Measurements from ENCODE around the gene RNPS1. TPM values are rescaled to one million over a fixed set of nuclear protein-coding genes. Genes with fewer than 3 reads are reported as not detected.

RNPS1 gene
- total RNA-seq, 1 donor from 2014 or later, result 390 TPM

GRCh38 chr16:2280981-2281542, 13.1 kb upstream of the RNPS1 start:
- H3K36me3 Mint-ChIP-seq (ENCODE audit: low read depth), result no peaks in the 10 kb centered on the region

DNA sequence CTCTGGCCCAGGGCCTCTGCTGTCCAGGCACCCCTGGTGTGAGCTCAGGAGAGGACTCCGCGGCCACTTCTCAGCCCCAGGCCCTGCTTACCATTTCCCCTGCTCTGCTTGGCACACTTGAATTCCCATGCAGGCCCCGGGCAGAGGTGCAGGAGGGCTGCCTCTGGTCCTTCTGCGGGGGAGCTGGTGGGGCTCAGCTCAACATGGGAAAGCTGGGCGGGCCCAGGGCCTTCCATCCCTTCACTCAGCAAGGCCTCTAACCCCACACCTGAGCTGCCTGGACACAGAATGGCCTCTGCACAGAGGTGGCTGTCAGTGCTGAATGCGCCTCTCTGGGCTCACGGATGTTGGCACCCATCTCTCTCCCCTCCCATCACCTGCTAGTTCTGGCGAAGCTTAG, 12.5 kb upstream of the RNPS1 start:
- H3K36me3 Mint-ChIP-seq (ENCODE audit: low read depth), result no peaks in the 10 kb centered on the region
- no peaks in the 10 kb centered on the region for H3K4me1 Mint-ChIP-seq
- H3K9me3 Mint-ChIP-seq, result no peaks in the 10 kb centered on the region
- H3K4me3 Mint-ChIP-seq, result no peak overlapping the region
- DNase-seq (ENCODE audit: low read depth, low spot score), result no peak
- H3K27me3 Mint-ChIP-seq (ENCODE audit: low read depth), result no peaks in the 10 kb centered on the region
- peak overlapping the region; percentile 90 for H3K27ac Mint-ChIP-seq (ENCODE audit: unreplicated experiment)
- TF ChIP-seq CTCF (conservative IDR thresholded peaks at IDR 0.05), result no peak

More at GRCh38 chr16:2280981-2281542, 13.1 kb upstream of the RNPS1 start:
- Mint-ChIP-seq H3K27me3 (ENCODE audit: low read depth) (no peaks in the 10 kb centered on the region), H3K9me3 (no peaks in the 10 kb centered on the region), H3K27ac (ENCODE audit: unreplicated experiment) (peak overlapping the region; percentile 90), H3K4me3 (no peak overlapping the region), H3K4me1 (no peaks in the 10 kb centered on the region)
- no peak for TF ChIP-seq CTCF (conservative IDR thresholded peaks at IDR 0.05)
- no peak for DNase-seq (ENCODE audit: low read depth, low spot score)

GRCh38 chr16:2278956-2279800, 11.3 kb upstream of the RNPS1 start:
- Mint-ChIP-seq H3K9me3 (no peaks in the 10 kb centered on the region), H3K36me3 (ENCODE audit: low read depth) (no peaks in the 10 kb centered on the region), H3K4me3 (no peak overlapping the region), H3K4me1 (no peaks in the 10 kb centered on the region), H3K27ac (ENCODE audit: unreplicated experiment) (no peak overlapping the region), H3K27me3 (ENCODE audit: low read depth) (no peaks in the 10 kb centered on the region)
- DNase-seq (ENCODE audit: low read depth, low spot score), result no peak
- no peak for TF ChIP-seq CTCF (conservative IDR thresholded peaks at IDR 0.05)

GRCh38 chr16:2278272-2278608, 10.3 kb upstream of the RNPS1 start:
- no peaks in the 10 kb centered on the region for H3K36me3 Mint-ChIP-seq (ENCODE audit: low read depth)
- no peak overlapping the region for H3K27ac Mint-ChIP-seq (ENCODE audit: unreplicated experiment)
- DNase-seq (ENCODE audit: low read depth, low spot score), result no peak
- H3K9me3 Mint-ChIP-seq, result no peaks in the 10 kb centered on the region
- peak overlapping the region; percentile 23 for H3K4me3 Mint-ChIP-seq
- H3K4me1 Mint-ChIP-seq, result no peaks in the 10 kb centered on the region
- no peak for TF ChIP-seq CTCF (conservative IDR thresholded peaks at IDR 0.05)
- H3K27me3 Mint-ChIP-seq (ENCODE audit: low read depth), result no peaks in the 10 kb centered on the region

DNA sequence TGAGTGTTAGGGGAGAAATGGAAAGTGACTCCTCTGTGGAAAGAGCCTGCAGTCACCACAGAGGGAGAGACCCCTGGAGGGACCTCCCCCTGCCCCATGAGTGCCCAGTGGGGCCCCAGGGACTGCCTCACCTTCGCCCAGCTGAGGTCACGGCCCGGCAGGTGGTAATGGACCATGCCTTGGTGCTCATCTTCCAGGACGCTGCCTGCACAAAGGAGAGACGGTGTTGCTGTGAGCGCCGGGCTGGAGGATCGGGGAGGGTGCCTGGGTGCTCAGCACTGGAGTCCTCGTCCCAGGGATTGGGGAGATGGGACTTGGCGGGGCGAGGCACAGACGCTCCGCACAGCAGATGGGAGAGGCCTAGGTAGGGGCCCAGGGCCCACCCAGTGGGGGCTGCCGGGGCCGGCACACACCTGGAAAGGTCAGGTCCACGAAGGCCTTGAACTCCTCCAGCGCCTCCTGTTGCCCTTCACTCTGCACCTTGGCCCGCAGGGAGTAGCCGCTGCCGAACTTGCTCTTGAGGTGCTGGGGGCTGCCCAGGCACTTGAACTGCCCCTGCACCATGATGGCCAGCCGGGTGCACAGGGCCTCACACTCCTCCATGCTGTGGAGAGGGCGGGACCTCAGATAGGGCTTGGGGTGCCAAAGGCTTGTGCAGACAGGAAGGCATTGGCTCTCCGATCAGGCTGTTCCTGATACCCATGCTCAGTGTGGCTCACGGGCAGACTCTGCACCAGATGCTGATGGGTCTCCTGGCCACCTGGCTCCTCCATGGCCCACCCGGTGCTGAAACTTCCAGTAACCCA, 9.7 kb upstream of the RNPS1 start:
- no peaks in the 10 kb centered on the region for H3K9me3 Mint-ChIP-seq
- no peaks in the 10 kb centered on the region for H3K36me3 Mint-ChIP-seq (ENCODE audit: low read depth)
- no peak for DNase-seq (ENCODE audit: low read depth, low spot score)
- TF ChIP-seq CTCF (conservative IDR thresholded peaks at IDR 0.05), result no peak
- no peaks in the 10 kb centered on the region for H3K27me3 Mint-ChIP-seq (ENCODE audit: low read depth)
- no peaks in the 10 kb centered on the region for H3K4me1 Mint-ChIP-seq
- peak overlapping the region; percentile 23 for H3K4me3 Mint-ChIP-seq
- no peak overlapping the region for H3K27ac Mint-ChIP-seq (ENCODE audit: unreplicated experiment)
